Thyroid gland (tissue), 4 donors: ENCODE data around the gene NTF3. TPM values are rescaled to one million over a fixed set of nuclear protein-coding genes. Genes with fewer than 3 reads are reported as not detected.

Experiments used
- DNase-seq, 2 donors: peaks; one replicate each; pipeline ENCODE4 v3.0.0-alpha.2; 2019
- H3K27ac ChIP-seq, 3 donors: fragments of 200-600 bp; sonication (generic); 1 replicate in 2 of 3; 2 replicates in 1 of 3; pipeline ENCODE4 v1.5.1; 2016 to 2019; ENCODE audit warnings: mild to moderate bottlenecking in 1 of 3, moderate library complexity in 1 of 3
- H3K27me3 ChIP-seq: fragments of 200-600 bp; sonication (generic); one replicate; pipeline ENCODE4 v1.5.1; 2019
- H3K36me3 ChIP-seq, 2 donors: fragments of 200-600 bp; sonication (generic); one replicate each; pipeline ENCODE4 v1.5.1; 2016 to 2019
- H3K4me1 ChIP-seq, 2 donors: fragments of 200-600 bp; sonication (generic); one replicate each; pipeline ENCODE4 v1.5.1; 2017 to 2019
- H3K4me3 ChIP-seq, 3 donors: fragments of 200-600 bp; sonication (generic); replicated peaks in 1 of 3; 1 replicate in 2 of 3; 2 replicates in 1 of 3; pipeline ENCODE4 v1.5.1; 2016; ENCODE audit warnings: mild to moderate bottlenecking in 1 of 3
- H3K9me3 ChIP-seq: fragments of 200-600 bp; sonication (generic); one replicate; pipeline ENCODE4 v1.5.1; 2017
- POLR2A ChIP-seq, 2 donors: fragments of 450-650 bp; IDR thresholded peaks; one replicate each; pipeline ENCODE4 v1.6.1; 2017; ENCODE audit warnings: antibody characterized with exemption in 2 of 2, mild to moderate bottlenecking in 2 of 2, moderate library complexity in 1 of 2
- WGBS, 2 donors: methylation state at CpG; one replicate each; pipeline ENCODE4 v1.1.5; 2017; 5-methylcytosine and 5-hydroxymethylcytosine counted together
- intact Hi-C: fragments of 100-400 bp; cut with DNase I; formaldehyde crosslinking; loops from one replicate; pipeline ENCODE4 v1.15.1; 2023
- total RNA-seq, 4 donors: library from RNA; depleted of rRNA; stranded (reverse); fragments of >200 nt; gene quantifications; one replicate each; pipeline ENCODE4 v1.2.3, GENCODE V29; 2016
- TF ChIP-seq, protein P1 (sequence below), 6 experiments: fragments of 200-600 bp in 3 of 6; fragments of 450-650 bp in 3 of 6; sonication (generic) in 3 of 6; IDR thresholded peaks; one replicate each; pipeline ENCODE4 v1.5.1; 2016 to 2019; ENCODE audit warnings: antibody characterized with exemption in 6 of 6, mild to moderate bottlenecking in 2 of 6, inconsistent platforms in 1 of 6, moderate library complexity in 1 of 6

Gene NTF3
- total RNA-seq, 4 donors from 2014 or later: not detected

DNA sequence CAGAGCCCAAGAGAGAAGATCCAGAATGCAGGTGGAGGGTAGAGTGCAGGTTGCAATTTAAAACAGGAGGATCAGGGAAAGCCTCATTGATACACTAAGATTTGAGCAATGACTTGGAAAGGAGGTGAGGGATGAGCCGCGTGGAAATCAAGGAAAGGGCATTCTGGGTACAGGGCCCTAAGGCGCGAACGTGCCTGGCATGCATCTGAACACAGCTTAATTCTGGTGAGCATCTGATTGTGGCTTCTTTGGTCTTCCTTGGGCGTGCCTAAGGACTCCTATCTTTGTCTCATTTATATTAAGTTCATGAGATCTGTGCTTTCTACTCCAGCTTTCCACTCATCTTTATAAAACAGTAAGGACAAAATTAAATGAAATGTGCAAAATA, 79.3 kb downstream of the NTF3 start:
- no peaks in the 10 kb centered on the region for H3K4me1 ChIP-seq
- intact Hi-C loops: no loop called here
- no peaks in the 10 kb centered on the region for H3K9me3 ChIP-seq
- DNase-seq: no peak
- no peak for TF ChIP-seq POLR2A (IDR thresholded peaks at IDR 0.05)
- TF ChIP-seq, protein P1, sequence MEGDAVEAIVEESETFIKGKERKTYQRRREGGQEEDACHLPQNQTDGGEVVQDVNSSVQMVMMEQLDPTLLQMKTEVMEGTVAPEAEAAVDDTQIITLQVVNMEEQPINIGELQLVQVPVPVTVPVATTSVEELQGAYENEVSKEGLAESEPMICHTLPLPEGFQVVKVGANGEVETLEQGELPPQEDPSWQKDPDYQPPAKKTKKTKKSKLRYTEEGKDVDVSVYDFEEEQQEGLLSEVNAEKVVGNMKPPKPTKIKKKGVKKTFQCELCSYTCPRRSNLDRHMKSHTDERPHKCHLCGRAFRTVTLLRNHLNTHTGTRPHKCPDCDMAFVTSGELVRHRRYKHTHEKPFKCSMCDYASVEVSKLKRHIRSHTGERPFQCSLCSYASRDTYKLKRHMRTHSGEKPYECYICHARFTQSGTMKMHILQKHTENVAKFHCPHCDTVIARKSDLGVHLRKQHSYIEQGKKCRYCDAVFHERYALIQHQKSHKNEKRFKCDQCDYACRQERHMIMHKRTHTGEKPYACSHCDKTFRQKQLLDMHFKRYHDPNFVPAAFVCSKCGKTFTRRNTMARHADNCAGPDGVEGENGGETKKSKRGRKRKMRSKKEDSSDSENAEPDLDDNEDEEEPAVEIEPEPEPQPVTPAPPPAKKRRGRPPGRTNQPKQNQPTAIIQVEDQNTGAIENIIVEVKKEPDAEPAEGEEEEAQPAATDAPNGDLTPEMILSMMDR (IDR thresholded peaks at IDR 0.05): no peak
- no peak overlapping the region for H3K27ac ChIP-seq
- H3K36me3 ChIP-seq: no peaks in the 10 kb centered on the region
- H3K4me3 ChIP-seq: no peak overlapping the region
- H3K27me3 ChIP-seq: no peaks in the 10 kb centered on the region
- 50 to 55% methylated on average over 6 of the region's 6 CpGs for WGBS, 2 donors

DNA sequence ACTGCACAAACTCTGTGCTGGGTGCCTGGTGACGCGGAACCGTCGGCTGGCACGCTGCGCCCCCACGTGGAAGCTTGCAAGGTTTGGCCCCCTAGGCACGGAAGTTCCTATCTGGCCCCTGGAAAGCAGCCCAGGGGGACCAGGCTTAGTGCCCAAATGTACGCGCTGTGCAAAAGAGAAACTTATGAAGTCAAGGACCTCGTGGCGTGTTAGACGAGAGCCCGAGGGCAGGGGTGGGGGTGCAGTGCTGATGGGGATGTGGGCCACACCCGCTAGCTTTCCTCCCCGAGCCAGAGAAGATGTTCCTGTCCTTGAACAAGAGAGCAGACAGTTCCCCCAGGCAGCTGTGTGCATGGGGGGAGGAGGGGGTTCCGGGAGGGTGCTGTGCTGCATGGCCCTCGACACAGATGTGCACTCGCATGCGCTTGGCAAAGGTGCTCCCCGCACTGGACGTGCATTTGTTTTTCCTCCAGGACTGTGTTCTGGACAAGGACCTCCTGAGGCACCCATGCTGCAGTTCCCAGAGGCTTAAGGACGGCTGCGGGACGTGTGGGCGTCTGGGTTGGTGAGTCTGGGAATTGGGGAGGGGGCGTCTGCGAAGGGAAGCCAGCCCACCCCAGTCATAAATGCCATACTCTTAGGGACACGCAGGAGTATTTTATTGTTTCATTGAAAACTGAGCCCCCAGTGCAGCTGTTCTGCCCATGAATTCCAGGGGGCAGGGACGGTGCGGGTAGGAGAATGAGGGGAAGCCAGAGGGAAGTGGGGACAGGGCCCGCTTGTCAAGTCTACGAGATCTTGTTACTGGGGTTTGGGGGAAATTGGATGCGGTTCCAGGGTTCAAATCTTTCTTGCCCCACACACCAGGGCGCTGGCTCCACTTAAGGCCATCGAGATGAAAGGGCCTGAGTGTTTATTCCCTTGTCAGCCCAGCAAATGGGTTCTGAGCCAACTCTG, 80.0 kb downstream of the NTF3 start:
- no peaks in the 10 kb centered on the region for H3K9me3 ChIP-seq
- DNase-seq: peak; percentile 21 to 25
- no peaks in the 10 kb centered on the region for H3K27me3 ChIP-seq
- TF ChIP-seq, protein P1 (IDR thresholded peaks at IDR 0.05): peak in 2 of 6 experiments; percentile 13 to 25
- no peak for TF ChIP-seq POLR2A (IDR thresholded peaks at IDR 0.05)
- H3K4me3 ChIP-seq: no peak overlapping the region
- no peaks in the 10 kb centered on the region for H3K4me1 ChIP-seq
- intact Hi-C loops: no loop called here
- no peaks in the 10 kb centered on the region for H3K36me3 ChIP-seq
- no peak overlapping the region for H3K27ac ChIP-seq
- WGBS, 2 donors: 31 to 35% methylated on average over 35 to 36 of the region's 36 CpGs

DNA sequence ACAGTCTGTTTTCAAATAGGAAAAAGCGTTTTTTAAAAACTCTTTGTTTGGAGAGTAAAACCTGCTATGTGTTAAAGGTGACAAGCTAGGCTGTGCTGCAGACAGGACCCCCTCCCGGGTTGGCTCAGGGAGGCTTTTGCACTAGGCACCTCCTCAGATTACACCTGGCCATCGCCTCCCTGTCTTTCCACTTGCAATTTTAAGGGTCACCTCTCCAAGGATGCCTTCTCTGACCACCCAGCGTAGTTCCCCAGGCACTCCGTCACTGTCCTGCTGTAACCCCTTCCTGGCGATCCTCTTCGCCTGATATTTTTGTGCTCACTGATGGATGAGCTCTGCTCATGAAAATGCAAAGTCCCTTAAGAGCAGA, 80.7 kb downstream of the NTF3 start:
- TF ChIP-seq POLR2A (IDR thresholded peaks at IDR 0.05): no peak
- TF ChIP-seq, protein P1 (IDR thresholded peaks at IDR 0.05): no peak
- WGBS, 2 donors: 61 to 64% methylated on average over 7 of the region's 7 CpGs
- H3K27me3 ChIP-seq: no peaks in the 10 kb centered on the region
- no peak overlapping the region for H3K27ac ChIP-seq
- H3K4me1 ChIP-seq: no peaks in the 10 kb centered on the region
- H3K9me3 ChIP-seq: no peaks in the 10 kb centered on the region
- H3K36me3 ChIP-seq: no peaks in the 10 kb centered on the region
- no peak overlapping the region for H3K4me3 ChIP-seq
- no peak for DNase-seq
- intact Hi-C loops: no loop called here

DNA sequence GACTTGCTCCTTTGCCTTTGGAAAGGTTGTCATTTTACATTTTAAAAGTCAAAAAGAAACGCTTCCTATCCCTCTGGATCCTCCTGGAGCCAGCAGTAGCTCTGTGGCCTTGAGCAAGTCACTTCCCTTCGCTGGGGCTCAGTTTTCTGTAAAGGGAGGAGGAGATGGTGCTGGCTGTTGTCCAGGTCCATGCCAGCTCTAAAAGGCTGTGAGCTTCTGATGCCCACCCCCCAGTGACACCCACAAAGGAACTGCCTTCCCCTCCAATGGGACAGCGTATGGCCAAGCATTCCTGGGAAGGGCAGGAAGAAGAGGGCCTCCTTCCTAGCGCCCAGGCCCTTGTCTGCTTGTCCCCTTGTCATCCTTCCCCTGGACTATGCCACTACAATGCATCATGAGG, 81.5 kb downstream of the NTF3 start:
- TF ChIP-seq, protein P1 (IDR thresholded peaks at IDR 0.05): no peak
- no peak for TF ChIP-seq POLR2A (IDR thresholded peaks at IDR 0.05)
- DNase-seq: no peak
- Histone ChIP-seq H3K4me3 (no peak overlapping the region), H3K4me1 (no peaks in the 10 kb centered on the region), H3K27ac (no peak overlapping the region), H3K36me3 (no peaks in the 10 kb centered on the region), H3K9me3 (no peaks in the 10 kb centered on the region), H3K27me3 (no peaks in the 10 kb centered on the region)
- WGBS, 2 donors: 80 to 95% methylated on average over 4 of the region's 4 CpGs
- intact Hi-C loops: no loop called here

DNA sequence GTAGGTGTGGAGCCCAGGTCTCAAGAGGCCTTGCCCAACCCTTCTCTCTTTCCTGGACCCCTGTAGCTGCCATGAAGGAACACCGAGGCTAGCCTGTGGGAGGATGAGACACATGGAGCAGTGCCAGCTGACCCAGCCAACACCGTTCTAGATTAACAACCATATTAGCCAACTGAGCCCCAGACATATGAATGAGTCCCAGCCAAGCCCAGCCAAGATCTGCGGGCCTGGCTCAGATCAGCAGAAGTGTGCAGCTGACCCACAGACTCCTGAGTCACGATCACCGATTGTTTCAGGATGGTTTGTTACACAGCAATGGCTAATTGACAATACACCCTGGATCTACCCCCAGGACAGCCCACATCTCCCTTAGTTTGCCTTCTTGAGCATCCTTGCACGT, 82.1 kb downstream of the NTF3 start:
- intact Hi-C loops: no loop called here
- Histone ChIP-seq H3K27ac (no peak overlapping the region), H3K36me3 (no peaks in the 10 kb centered on the region), H3K9me3 (no peaks in the 10 kb centered on the region), H3K27me3 (no peaks in the 10 kb centered on the region), H3K4me3 (no peak overlapping the region), H3K4me1 (no peaks in the 10 kb centered on the region)
- WGBS, 2 donors: 75 to 86% methylated on average over 6 of the region's 6 CpGs
- DNase-seq: no peak
- TF ChIP-seq, protein P1 (IDR thresholded peaks at IDR 0.05): no peak
- TF ChIP-seq POLR2A (IDR thresholded peaks at IDR 0.05): no peak
